ENCODE data around the gene MAPK11.

Gene MAPK11

DNA sequence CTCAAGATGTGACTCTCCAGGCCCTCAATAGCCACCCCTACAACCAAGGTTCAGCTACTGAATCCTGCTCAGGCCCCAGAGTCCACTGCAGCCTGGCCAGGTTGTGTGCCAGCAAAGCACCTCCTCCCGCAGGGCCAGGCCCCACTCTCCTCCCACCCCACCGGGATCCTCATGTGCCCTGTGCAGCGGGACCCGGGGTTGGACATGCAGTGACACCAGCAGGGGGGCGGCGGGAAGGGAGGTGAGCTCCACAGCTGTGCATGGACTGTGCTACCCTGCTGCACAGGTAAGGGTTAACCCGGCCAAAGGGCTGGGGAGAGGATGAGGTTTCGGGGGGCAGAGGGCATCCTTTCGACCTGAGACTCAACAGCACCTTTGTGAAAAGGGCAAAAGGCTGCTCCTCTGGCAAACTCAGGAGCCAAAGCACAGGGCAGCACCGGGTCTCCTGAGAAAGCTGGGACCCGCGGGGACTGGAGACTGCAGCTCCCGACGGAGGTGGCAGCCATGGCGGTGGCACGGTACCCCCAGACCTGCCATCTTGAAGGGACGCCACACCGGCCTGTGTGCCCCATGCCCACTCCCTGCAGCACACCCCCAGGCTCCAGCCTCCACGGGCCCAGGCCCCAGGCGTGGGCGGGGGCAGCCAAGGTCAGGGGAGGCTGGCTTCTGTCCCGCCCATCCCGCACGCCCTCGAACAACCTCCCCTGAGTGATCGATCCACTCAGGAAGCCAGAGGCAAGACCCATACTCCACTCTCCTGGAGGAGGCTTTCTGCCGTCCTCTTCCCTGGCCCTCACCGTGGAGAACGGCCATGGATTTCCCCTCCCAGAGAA lies 26.7 kb upstream of the MAPK11 start:
- no peak overlapping the region for H3K27ac ChIP-seq (ENCODE audit: insufficient read depth, low read length, poor library complexity, severe bottlenecking)
- peaks cover 13% of the 10 kb centered on the region for H3K27me3 ChIP-seq (replicated peaks; ENCODE audit: control insufficient read depth, insufficient read depth, low read length, poor library complexity, severe bottlenecking)
- no peaks in the 10 kb centered on the region for H3K36me3 ChIP-seq (ENCODE audit: control insufficient read depth, insufficient read depth, low read length)
- no peak for DNase-seq
- no peaks in the 10 kb centered on the region for H3K9me3 ChIP-seq (ENCODE audit: control insufficient read depth, low read length)
- H3K4me1 ChIP-seq (ENCODE audit: control insufficient read depth, insufficient read depth, low read length, poor library complexity, severe bottlenecking), result no peaks in the 10 kb centered on the region
- no peak overlapping the region for H3K4me3 ChIP-seq (ENCODE audit: insufficient read depth, low read depth, low read length, poor library complexity, severe bottlenecking)

DNA sequence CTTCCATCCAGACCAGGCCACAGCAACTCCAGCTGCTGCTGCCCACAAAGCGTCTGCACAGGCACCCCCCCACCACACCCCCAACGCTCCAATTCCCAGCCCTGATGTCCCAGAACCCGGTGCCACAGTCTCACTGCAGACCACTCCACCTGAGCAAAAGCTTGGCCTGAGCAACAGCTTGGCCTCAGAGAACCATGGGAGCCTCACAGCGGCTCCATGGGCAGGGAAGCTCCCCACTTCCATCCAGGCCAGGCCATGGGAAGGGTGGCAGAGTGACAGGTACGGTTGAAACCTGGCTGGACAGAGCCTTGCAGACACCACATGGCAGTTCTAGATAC lies 24.1 kb upstream of the MAPK11 start:
- Histone ChIP-seq H3K27ac (ENCODE audit: insufficient read depth, low read length, poor library complexity, severe bottlenecking) (no peak overlapping the region), H3K4me3 (ENCODE audit: insufficient read depth, low read depth, low read length, poor library complexity, severe bottlenecking) (no peak overlapping the region), H3K36me3 (ENCODE audit: control insufficient read depth, insufficient read depth, low read length) (no peaks in the 10 kb centered on the region), H3K4me1 (ENCODE audit: control insufficient read depth, insufficient read depth, low read length, poor library complexity, severe bottlenecking) (no peaks in the 10 kb centered on the region), H3K9me3 (ENCODE audit: control insufficient read depth, low read length) (no peaks in the 10 kb centered on the region), H3K27me3 (replicated peaks; ENCODE audit: control insufficient read depth, insufficient read depth, low read length, poor library complexity, severe bottlenecking) (peaks cover 17% of the 10 kb centered on the region)
- DNase-seq, result no peak

DNA sequence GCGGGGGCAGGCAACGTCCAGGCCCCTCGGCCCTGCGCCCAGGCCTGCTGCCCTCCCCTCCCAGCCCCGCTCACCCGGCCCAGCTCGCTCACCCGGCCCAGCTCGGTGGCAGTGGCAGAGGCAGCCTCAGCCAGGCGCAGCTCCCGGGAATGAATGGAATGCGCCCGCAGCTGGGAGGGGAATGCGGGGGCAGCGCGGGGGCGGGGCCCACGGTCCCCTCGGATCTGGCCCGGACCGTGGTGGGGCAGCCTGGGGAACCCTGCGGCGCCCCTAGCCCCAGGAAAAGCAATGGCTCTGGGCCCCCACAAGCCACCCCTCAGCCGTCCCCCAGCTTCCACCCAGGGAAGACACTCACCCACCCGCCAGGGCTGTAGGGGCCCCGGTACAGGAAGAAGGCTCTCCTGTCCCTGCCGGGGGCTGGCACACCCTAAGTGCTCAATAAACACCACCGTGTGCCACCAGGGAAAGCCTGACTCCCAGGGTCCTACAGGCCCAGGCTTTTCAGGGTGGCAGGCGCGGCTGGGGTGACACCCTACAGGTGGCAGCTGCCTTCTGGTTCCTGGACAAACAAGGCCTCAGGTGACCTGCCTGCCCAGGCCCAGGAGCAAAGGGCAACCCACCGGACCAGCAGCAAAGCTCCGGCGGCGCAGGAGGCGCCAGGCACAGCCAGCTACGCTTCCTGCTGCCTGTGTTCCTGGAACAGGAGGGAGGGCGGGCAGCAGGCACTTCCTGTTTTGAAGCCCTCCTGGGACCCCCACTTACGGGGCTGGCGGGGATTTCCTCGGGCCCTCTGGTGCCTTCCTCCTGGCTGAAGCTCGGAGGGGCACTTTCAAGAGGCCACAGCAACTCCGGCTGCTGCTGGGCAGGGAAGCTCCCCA lies 23.5 kb upstream of the MAPK11 start:
- H3K4me3 ChIP-seq (ENCODE audit: insufficient read depth, low read depth, low read length, poor library complexity, severe bottlenecking), result no peak overlapping the region
- peaks cover 17% of the 10 kb centered on the region for H3K27me3 ChIP-seq (replicated peaks; ENCODE audit: control insufficient read depth, insufficient read depth, low read length, poor library complexity, severe bottlenecking)
- H3K27ac ChIP-seq (ENCODE audit: insufficient read depth, low read length, poor library complexity, severe bottlenecking), result no peak overlapping the region
- no peaks in the 10 kb centered on the region for H3K9me3 ChIP-seq (ENCODE audit: control insufficient read depth, low read length)
- DNase-seq, result no peak
- H3K36me3 ChIP-seq (ENCODE audit: control insufficient read depth, insufficient read depth, low read length), result no peaks in the 10 kb centered on the region
- H3K4me1 ChIP-seq (ENCODE audit: control insufficient read depth, insufficient read depth, low read length, poor library complexity, severe bottlenecking), result no peaks in the 10 kb centered on the region

DNA sequence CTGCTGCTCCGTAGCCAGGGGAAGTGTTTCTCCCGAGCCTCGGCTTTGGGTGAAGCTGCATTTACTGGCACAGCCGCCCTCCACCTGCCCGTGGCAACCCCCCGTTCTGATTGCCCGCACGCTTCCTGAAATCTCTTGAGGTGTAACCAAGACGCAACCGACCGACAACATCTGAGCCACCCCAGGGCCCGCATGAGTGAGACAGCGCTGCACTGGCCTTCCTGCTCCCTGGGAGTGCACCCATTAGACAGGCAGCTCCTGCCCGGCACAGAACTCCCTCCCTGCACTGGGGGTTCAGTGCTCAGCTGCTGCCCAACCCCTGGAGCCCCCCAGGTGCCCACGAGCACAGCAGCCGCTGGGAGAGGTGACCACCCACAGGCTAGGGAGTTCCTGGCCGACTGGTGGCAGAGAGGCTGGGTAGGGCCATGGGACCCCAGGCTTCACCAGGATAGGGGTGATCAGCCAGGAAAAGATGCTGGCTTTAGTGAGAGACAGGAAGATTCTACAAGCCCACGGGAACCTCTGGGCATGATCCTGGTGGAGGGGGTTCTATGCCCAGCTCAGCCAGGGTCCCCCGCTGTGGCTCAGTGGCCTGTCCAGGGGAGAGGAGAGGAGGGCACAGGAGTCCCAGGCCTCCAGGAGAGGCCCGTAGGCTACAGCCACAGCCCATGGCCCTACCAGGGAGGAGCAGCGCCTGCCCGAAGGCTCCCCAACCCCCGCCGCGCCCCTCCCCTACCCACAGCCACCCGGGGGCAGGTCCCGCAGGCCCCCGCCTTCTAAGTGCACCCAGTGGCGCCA lies 22.7 kb upstream of the MAPK11 start:
- Histone ChIP-seq H3K9me3 (ENCODE audit: control insufficient read depth, low read length) (no peaks in the 10 kb centered on the region), H3K27ac (ENCODE audit: insufficient read depth, low read length, poor library complexity, severe bottlenecking) (no peak overlapping the region), H3K27me3 (replicated peaks; ENCODE audit: control insufficient read depth, insufficient read depth, low read length, poor library complexity, severe bottlenecking) (peaks cover 16% of the 10 kb centered on the region), H3K4me1 (ENCODE audit: control insufficient read depth, insufficient read depth, low read length, poor library complexity, severe bottlenecking) (no peaks in the 10 kb centered on the region), H3K4me3 (ENCODE audit: insufficient read depth, low read depth, low read length, poor library complexity, severe bottlenecking) (no peak overlapping the region), H3K36me3 (ENCODE audit: control insufficient read depth, insufficient read depth, low read length) (no peaks in the 10 kb centered on the region)
- no peak for DNase-seq

DNA sequence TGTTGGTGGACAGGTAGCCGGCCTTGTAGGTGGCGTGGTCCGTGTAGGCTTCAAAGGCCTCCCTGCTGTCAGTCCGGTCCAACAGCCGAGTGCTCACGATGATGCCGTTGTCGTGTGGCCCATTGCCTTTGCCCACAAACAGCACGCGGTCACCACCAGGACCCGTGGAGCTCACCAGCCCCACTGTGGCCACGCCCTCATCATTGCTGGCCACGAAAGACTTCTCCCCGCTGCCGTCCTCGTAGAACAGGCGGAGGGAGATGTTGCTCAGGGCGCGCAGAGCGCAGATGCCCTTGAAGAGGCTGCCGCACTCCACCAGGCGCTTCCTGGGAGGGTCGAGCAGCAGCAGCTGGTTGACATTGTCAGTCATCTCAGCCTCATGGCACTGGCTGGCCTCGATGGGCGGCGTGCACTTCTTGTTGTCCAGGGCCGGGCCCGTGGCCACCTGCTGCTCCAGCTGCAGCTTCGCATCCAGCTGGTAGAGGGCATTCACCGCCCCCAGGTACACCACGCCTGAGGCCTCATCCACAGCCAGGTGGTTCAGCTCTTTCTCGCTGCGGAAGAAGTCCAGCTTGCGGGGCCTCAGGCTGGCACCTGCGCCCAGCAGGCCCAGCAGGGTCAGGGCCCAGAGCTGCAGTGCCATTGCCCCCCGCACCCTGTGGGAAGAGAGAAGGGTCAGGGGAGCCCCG lies 19.9 kb upstream of the MAPK11 start:
- Histone ChIP-seq H3K27ac (ENCODE audit: insufficient read depth, low read length, poor library complexity, severe bottlenecking) (no peak overlapping the region), H3K27me3 (replicated peaks; ENCODE audit: control insufficient read depth, insufficient read depth, low read length, poor library complexity, severe bottlenecking) (peaks cover 11% of the 10 kb centered on the region), H3K9me3 (ENCODE audit: control insufficient read depth, low read length) (no peaks in the 10 kb centered on the region), H3K4me3 (ENCODE audit: insufficient read depth, low read depth, low read length, poor library complexity, severe bottlenecking) (no peak overlapping the region), H3K36me3 (ENCODE audit: control insufficient read depth, insufficient read depth, low read length) (no peaks in the 10 kb centered on the region), H3K4me1 (ENCODE audit: control insufficient read depth, insufficient read depth, low read length, poor library complexity, severe bottlenecking) (no peaks in the 10 kb centered on the region)
- DNase-seq, result no peak

DNA sequence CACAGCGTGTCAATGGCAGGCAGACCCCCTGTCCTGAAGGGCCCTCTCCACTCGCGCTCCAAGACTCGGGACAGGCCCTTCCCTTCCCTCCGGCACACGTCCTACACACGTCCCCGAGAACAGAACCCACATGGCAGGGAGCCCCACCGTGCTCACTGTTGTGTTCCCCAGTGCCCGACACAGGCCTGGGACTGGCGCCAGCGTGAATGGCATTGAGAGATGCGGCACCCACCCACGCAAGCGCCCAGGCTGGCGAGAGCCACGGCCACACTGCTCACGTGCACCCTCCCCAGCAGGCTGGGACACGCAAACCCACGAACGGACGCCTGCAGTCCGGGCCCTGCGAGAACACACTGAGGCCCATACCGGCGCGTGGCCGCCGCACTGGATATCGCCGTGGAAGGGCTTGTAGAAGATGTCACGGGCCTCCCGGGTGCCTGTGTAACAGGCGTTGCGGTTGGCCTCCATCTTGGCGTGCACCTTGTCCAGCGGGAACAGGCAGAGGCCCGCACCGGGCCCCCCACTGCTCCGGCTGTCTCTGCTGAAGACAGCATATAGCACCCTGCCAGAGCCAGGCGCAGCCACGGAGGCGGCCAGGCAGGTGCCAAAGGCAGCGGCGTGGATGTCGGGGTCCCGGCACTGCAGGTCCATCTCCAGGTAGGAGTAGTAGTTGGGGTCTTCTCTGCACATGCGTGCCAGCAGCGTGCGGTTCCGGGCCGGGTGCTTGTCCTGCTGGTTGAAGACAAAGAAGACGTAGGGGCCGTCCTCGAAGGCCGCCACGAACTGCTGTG lies 19.2 kb upstream of the MAPK11 start:
- DNase-seq, result no peak
- peaks cover 11% of the 10 kb centered on the region for H3K27me3 ChIP-seq (replicated peaks; ENCODE audit: control insufficient read depth, insufficient read depth, low read length, poor library complexity, severe bottlenecking)
- no peak overlapping the region for H3K4me3 ChIP-seq (ENCODE audit: insufficient read depth, low read depth, low read length, poor library complexity, severe bottlenecking)
- no peaks in the 10 kb centered on the region for H3K9me3 ChIP-seq (ENCODE audit: control insufficient read depth, low read length)
- no peak overlapping the region for H3K27ac ChIP-seq (ENCODE audit: insufficient read depth, low read length, poor library complexity, severe bottlenecking)
- no peaks in the 10 kb centered on the region for H3K36me3 ChIP-seq (ENCODE audit: control insufficient read depth, insufficient read depth, low read length)
- no peaks in the 10 kb centered on the region for H3K4me1 ChIP-seq (ENCODE audit: control insufficient read depth, insufficient read depth, low read length, poor library complexity, severe bottlenecking)

DNA sequence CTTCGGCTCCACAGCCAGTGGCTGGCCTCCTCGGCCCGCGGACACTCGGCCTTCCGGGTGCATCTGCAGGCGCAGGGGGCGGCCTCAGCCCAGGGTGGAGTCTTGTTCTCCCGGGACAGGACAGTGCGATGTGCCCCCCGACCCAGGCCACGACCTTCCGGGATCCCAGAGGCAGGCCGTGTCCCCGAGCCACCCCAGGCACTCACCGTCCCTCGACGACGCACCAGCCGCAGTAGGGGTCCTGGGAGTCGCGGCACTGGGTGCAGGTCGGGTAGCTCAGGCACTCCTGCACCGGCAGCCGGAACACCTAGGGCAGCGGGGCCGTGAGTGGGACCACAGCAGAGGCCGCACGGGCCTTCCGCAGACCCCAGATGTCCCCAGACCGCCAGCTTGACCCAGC lies 17.6 kb upstream of the MAPK11 start:
- H3K9me3 ChIP-seq (ENCODE audit: control insufficient read depth, low read length), result no peaks in the 10 kb centered on the region
- no peak for DNase-seq
- no peaks in the 10 kb centered on the region for H3K36me3 ChIP-seq (ENCODE audit: control insufficient read depth, insufficient read depth, low read length)
- no peak overlapping the region for H3K27ac ChIP-seq (ENCODE audit: insufficient read depth, low read length, poor library complexity, severe bottlenecking)
- peaks cover 8% of the 10 kb centered on the region for H3K27me3 ChIP-seq (replicated peaks; ENCODE audit: control insufficient read depth, insufficient read depth, low read length, poor library complexity, severe bottlenecking)
- H3K4me1 ChIP-seq (ENCODE audit: control insufficient read depth, insufficient read depth, low read length, poor library complexity, severe bottlenecking), result no peaks in the 10 kb centered on the region
- no peak overlapping the region for H3K4me3 ChIP-seq (ENCODE audit: insufficient read depth, low read depth, low read length, poor library complexity, severe bottlenecking)

DNA sequence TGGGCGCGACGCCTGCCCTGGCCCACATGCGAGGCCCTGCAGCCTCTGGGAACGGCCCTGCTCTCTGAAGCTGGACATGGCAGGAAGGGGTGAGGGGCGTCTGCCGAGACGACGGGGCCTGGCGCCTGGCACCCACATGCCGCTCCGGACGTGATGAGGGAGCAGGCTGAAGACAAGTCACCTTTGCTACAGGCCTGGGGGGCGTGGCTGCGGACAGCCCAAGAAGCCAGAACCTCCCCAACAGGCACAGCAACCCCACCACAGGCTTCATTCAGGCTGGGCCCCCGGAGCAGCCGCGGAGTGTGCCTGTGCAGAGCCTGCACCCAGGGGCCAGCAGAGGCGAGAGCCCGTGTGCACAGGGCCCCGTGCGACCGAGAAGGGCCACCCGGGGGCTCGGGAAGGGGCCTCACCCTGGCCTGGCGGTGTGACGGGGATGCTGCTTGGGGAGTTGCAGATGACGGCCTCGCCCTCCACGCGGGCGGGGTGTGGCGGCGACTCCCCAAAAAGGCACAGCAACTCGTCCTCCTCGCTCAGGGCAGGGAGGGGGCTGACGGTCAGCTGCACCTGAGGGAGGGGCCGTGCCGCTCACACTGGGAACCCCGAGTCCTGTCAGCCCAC lies 16.6 kb upstream of the MAPK11 start:
- Histone ChIP-seq H3K36me3 (ENCODE audit: control insufficient read depth, insufficient read depth, low read length) (no peaks in the 10 kb centered on the region), H3K27ac (ENCODE audit: insufficient read depth, low read length, poor library complexity, severe bottlenecking) (no peak overlapping the region), H3K4me3 (ENCODE audit: insufficient read depth, low read depth, low read length, poor library complexity, severe bottlenecking) (no peak overlapping the region), H3K9me3 (ENCODE audit: control insufficient read depth, low read length) (no peaks in the 10 kb centered on the region), H3K27me3 (replicated peaks; ENCODE audit: control insufficient read depth, insufficient read depth, low read length, poor library complexity, severe bottlenecking) (peaks cover 4% of the 10 kb centered on the region), H3K4me1 (ENCODE audit: control insufficient read depth, insufficient read depth, low read length, poor library complexity, severe bottlenecking) (no peaks in the 10 kb centered on the region)
- no peak for DNase-seq

DNA sequence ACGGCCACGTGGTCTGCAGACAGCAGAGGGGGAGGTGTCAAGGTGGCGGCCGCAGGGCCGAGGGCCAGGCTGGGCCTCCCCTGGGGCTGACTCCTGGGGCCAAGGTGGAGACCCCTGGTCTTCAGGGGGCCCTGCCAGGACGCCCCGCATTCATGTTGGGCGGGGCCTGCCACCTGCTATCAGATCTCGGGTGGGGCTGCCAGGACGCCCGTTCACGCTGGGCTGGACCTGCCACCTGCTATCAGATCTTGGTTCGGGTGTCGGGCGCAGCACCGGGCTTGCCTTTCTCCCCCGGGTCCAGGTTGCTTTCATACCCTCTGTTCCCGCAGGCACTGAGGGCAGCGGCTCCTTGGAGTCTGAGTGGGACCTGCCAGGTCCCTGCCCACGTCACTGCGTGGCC lies 16.1 kb upstream of the MAPK11 start:
- Histone ChIP-seq H3K4me3 (ENCODE audit: insufficient read depth, low read depth, low read length, poor library complexity, severe bottlenecking) (no peak overlapping the region), H3K9me3 (ENCODE audit: control insufficient read depth, low read length) (no peaks in the 10 kb centered on the region), H3K27ac (ENCODE audit: insufficient read depth, low read length, poor library complexity, severe bottlenecking) (no peak overlapping the region), H3K36me3 (ENCODE audit: control insufficient read depth, insufficient read depth, low read length) (no peaks in the 10 kb centered on the region), H3K4me1 (ENCODE audit: control insufficient read depth, insufficient read depth, low read length, poor library complexity, severe bottlenecking) (no peaks in the 10 kb centered on the region), H3K27me3 (replicated peaks; ENCODE audit: control insufficient read depth, insufficient read depth, low read length, poor library complexity, severe bottlenecking) (no peaks in the 10 kb centered on the region)
- no peak for DNase-seq
